Stimulated activated naive CD4-positive, alpha-beta T cell (primary cell): ENCODE results near the gene ZNF33B.
"Not testable (repeated sequence)": the region's sequence is repeated elsewhere in the genome, so short reads cannot be mapped to it uniquely, and the experiment has no call there.

Source experiments
- DNase-seq, 6 experiments: peaks; one replicate each; lab custom pipeline; 2025; lab: John Stamatoyannopoulos, UW

Gene ZNF33B

GRCh38 chr10:42615419-42615818 is 23.0 kb downstream of the ZNF33B start:
- DNase-seq: no peak

- no peak for DNase-seq
These were observed 28.5 kb downstream of the ZNF33B start for GRCh38 chr10:42609872-42610271.

DNA sequence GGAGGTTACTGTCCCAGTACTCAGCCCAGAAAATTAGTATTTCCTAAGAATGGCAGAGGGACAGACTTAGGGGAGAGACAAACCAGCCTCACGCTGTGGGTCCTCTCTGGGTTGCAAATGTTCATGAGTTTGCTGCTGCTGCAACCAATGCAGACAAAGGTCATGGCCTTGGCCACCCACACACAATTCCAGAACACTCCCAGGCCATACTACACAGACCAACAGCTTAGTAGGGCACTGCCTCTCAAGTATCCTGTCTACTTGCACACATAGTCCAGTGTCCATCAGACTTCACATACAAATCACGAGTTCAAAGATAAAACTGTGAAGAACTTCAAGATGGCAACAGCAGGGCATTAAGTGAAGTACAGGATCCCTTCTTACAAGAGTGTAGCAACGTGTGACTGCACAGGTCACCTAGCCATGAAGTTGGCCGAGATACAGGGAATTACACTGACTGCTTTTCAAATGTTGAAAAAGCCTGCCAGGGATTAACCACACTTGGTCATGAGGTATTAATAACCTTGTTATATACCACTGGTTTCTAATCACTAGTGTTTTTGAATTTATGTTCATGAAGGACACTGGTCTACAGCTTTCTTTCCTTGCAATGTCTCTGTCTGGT is 40.0 kb downstream of the ZNF33B start:
- no peak for DNase-seq

GRCh38 chr10:42596196-42596595 is 42.2 kb downstream of the ZNF33B start:
- DNase-seq: no peak

DNA sequence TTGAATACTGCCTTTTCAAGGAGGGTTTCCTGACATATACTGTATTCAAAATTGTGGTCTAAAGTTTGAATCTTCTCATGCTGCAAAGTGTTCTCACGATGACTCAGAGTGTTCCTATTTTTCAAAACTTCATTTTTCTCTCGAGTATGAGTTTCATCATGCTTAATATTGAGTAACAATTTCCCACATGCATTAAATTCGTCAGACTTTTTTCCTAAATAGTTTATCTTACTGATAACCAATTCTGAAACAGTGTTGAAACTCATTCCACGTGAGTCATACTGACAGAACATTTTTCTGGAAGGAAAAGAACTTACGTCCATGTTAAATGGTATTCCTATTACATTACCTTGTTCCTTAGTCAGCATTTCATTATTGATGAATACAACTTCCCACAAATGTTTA is 44.1 kb downstream of the ZNF33B start:
- DNase-seq: no peak

- no peak for DNase-seq
These were observed 45.1 kb downstream of the ZNF33B start for GRCh38 chr10:42593284-42593683.

DNA sequence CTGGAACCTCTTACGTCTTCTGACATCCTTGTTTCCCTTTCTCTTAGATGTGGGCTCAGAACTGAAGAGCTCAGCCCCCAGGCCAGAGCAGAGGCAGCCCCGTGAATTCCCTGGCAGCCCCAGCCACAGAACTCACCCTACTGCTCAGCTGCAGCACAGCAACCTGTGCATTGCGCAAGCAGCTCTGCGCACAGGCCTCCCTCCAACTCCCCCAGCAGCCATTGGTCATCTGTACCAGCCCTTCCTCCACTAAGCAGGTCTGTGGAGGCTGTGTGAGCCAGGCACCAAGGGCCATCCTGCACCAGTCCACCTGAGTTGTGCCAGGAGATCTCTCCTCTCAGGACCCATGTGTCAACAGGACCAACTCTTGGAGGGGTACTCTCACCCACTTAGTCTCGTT is 54.5 kb downstream of the ZNF33B start:
- DNase-seq: no peak

- DNase-seq: no peak
These were observed 60.4 kb downstream of the ZNF33B start for GRCh38 chr10:42578019-42578418.

GRCh38 chr10:42576338-42576737 is 62.0 kb downstream of the ZNF33B start:
- DNase-seq: no peak

- no peak for DNase-seq
These were observed 64.0 kb downstream of the ZNF33B start for GRCh38 chr10:42574336-42574735.

DNA sequence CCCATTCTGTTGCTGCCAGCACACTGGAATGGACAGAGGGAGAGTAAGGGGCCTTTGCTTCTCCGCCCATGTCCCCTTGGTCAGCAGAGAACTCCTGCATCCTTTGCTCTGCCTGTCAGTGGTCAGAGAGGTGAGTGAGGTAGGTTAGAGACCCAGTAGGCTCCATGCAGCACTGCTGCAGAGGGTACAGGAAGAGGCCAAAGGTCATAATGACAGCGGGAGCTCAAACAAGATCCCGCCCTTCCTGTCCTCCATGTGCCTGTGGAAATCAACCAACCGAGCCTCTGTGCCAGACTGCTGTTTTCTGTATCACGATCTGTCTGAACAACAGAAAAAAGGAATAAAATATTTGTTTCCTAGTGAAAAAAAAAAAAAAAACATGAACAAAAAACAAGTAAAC is 81.4 kb downstream of the ZNF33B start:
- DNase-seq: no peak

DNA sequence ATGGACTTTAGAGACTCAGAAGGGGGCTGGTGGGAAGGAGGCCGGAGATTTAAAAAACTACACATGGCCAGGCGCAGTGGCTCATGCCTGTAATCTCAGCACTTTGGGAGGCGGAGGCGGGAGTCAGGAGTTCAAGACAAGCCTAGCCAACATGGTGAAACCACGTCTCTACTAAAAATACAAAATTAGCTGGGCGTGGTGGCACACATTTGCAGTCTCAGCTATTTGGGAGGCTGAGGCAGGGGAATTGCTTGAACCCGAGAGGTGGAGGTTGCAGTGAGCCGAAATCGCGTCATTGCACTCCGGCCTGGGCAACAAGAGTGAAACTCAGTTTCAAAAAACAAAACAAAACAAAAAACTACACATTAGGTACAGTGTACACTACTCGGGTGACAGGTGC is 84.8 kb downstream of the ZNF33B start:
- DNase-seq: not testable (repeated sequence)

- DNase-seq: peak in 1 of 6 experiments; percentile 52
These were observed 85.3 kb downstream of the ZNF33B start for GRCh38 chr10:42553064-42553407.

GRCh38 chr10:42552188-42553063 is 85.9 kb downstream of the ZNF33B start:
- peak; percentile 86 to 94 (median 92) for DNase-seq

- DNase-seq: no peak
These were observed 86.7 kb downstream of the ZNF33B start for GRCh38 chr10:42551582-42552187.

DNA sequence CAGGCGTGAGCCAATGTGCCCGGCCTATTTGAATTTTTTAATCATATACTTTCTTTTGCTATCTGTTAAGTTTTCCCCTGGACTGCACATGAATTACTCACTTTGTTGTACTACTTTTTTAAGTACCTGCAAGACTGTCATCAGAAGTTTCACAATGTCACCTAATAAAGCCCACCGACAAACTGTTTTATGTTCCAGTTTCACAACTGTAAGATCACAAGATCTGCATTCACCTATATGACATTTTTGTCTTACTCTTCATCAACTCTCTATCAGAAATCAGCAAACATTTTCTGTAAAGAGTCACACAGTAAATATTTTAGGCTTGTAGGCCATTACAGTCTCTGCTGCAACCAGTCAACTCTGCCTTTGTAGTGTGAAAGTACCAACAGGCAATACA is 88.5 kb downstream of the ZNF33B start:
- DNase-seq: no peak

- no peak for DNase-seq
These were observed 90.1 kb downstream of the ZNF33B start for GRCh38 chr10:42548254-42548653.

- no peak for DNase-seq
These were observed 93.4 kb downstream of the ZNF33B start for GRCh38 chr10:42544945-42545344.

DNA sequence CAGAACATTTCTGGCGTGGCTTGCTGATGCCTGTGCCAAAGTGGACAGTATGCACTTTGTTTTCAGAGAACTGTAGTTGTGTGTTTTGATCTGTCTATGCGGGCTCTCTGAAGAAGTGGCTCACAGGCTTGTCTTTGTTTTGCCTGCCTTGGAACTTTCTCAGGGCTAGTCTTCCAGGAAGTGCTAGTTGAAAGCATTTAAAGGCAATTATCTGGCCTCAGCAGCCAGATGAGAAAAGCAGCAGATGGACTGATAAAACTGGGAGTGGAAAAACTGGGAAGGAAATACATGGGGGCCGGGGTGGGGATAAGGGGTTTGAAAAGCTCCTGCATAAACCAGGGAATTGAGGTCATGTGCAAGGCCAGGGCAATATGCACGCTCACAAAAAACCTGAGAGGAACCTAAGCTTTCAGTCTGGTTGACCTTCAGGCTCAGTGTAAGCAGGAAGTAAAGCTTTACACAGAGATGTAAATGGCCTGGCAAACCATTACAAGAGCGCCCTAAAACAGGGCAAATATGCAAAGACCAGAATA is 94.5 kb downstream of the ZNF33B start:
- DNase-seq: no peak
